GM19099 (cell line): ENCODE data around the gene DUSP15.

Source experiments
- POLR2A ChIP-seq: IDR thresholded peaks from 3 replicates; pipeline ENCODE4 v1.6.1; 2011; ENCODE audit warnings: low read depth; ENCODE audit not compliant: insufficient read length; ENCODE audit errors: extremely low read depth

The DUSP15 gene

DNA sequence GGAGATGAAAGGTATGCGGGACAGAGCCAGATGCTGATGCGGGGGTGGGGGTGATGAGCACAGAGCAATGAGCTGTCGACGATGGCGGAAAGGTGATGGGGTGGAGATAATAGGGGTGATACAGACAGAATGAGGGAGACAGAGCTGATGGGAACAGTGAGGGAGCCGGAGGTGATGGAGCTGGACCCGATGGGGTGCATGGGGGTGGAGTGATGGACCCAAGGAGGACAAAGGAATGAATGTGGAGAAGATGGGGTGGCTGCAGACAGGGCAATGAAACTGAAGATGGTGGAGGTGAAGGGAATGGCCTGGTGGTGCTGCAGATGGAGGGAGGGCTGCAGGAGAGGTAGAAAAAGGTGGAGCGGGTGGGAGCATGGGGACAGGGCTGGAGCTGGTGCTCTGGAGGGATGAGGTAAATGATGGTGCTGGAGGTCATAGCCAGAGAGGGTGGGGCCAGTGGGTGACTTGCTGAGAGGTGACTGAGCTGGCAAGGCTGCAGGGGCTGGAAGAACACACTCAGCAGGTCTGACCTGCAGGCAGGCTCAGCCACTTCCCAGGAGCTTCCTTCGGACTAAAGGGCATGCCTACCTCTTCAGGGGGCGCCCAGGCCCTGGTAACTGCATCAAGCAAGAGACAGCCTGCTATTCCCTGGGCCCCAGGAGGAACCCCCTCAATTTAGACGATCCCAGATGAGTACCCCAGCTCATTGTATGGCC, 18.9 kb downstream of the DUSP15 start:
- TF ChIP-seq POLR2A = no peak

GRCh38 chr20:31849306-31849930, 20.9 kb downstream of the DUSP15 start:
- no peak for TF ChIP-seq POLR2A

GRCh38 chr20:31848088-31848999, 22.0 kb downstream of the DUSP15 start:
- TF ChIP-seq POLR2A = no peak

DNA sequence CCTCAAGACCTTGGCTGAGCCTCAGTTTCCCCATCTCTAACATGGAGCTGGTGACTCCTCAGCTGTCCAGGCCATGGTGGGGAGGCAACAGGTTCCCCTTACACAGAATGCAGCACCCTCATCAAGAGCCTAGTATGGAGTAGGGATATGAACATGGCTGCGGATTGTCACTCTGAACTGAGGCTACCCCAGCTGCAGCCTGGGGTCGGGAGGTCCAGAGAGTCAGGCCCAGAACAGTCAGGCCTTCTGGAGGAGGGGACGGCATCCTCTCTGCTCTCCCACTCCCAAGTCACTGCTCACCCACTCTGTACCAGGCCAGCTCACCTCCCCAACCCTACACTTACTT, 23.6 kb downstream of the DUSP15 start:
- no peak for TF ChIP-seq POLR2A

- no peak for TF ChIP-seq POLR2A
Measured at GRCh38 chr20:31845300-31845863, 24.9 kb downstream of the DUSP15 start, which contains the start of gene FOXS1. Gene FOXS1, minus strand, starts transcription at chr20:31845604. Its CDS starts 62 bp downstream, at chr20:31845542.

GRCh38 chr20:31844737-31845299, 25.5 kb downstream of the DUSP15 start:
- TF ChIP-seq POLR2A = no peak

DNA sequence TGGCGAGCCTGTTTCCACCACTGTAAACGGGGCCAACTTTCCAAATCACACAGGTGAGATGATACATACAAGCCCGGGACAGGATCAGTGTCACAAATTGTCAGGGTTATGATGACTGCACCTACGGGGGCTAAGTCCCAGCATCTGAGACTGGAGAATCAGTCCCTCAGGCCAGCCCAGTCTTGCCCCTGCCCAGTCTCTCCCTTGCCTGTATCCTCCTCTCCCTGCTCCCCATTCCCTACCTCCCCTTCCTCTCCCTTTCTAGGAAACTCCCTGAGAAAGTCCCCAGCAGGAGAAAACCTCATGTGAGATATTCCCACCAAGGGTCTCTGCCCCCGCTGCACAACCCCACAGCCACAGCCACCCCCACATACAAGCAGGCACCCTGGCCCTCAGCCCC, 26.4 kb downstream of the DUSP15 start:
- no peak for TF ChIP-seq POLR2A

DNA sequence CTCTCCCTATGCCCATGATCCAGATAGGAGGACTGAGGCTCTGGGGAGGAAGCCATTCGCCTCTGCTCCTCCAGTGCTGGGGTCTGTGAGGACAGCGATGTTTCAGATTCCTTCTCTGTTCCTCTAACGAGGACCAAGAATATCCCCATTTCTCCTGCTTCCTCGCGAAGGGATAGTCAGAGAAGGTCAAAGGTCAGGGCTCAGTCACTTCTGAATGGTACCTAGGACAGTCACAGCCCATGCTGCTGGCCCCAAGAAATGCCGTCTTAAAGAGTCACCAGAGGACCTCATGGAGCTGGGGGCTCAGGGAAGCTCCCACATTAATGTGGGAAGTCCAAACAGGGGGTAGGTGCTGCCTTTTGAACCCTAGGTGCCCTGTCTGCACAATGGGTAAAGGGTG, 27.0 kb downstream of the DUSP15 start:
- TF ChIP-seq POLR2A = no peak

- TF ChIP-seq POLR2A = no peak
Measured at GRCh38 chr20:31842471-31843157, 27.7 kb downstream of the DUSP15 start.

- no peak for TF ChIP-seq POLR2A
Measured at GRCh38 chr20:31841928-31842327, 28.4 kb downstream of the DUSP15 start.

DNA sequence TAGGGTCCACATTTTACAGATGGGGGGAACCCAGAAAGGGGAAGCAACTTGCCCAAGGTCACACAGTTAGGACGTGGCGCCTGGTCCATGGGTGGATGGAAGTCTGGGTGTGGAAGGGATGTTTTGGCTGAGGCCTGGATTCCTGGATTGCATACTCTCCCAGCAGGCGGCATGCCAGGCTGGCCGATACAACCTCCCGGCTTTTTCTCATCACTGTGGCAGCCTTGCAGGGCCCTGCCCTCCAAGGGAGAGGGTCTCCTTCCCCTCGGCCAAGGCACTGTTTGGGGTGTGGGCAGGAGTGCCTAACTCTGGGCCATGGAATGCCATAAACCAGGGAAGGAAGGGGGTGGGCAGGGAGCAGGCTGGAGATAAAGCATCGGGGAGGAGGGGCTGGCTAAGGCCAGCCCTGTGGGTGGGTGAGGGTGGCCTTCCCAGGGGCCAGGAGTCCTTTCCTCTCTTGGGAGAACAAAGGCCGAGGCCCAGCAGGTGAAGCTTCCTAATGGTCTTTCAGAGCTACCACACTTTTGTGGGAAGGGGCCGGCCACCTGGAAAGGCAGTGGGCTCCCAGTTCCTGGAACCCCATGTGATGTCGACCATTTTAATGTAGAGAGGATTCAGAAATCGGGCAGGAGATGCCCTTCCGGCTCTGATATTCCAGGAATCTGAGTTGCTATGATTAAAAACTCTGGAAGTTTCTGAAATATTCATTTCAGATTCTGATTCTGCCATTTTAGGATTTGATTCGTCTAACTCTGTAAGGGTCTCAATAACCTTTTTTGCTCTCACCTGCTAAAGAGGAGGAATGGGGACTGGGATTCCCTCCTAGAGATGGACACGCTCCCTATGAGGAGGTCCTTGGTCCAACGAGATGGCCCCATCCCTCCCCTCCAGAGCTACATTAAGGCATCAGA, 29.2 kb downstream of the DUSP15 start:
- TF ChIP-seq POLR2A = no peak

- TF ChIP-seq POLR2A = no peak
Measured at GRCh38 chr20:31839782-31840487, 30.4 kb downstream of the DUSP15 start.
